SK-N-SH treated with all-trans-retinoic acid at 6 μM for 48 hours (cell line): ENCODE measurements around the gene ZNF300.

Source experiments
- PATZ1 ChIP-seq: fragments of 250-450 bp; sonication (Bioruptor Pico); IDR thresholded peaks from 2 replicates; pipeline ENCODE4 v1.8.0; 2020; ENCODE audit warnings: mild to moderate bottlenecking, moderate library complexity, borderline replicate concordance
- POU6F1 ChIP-seq: fragments of 250-450 bp; sonication (Bioruptor Pico); IDR thresholded peaks from 2 replicates; pipeline ENCODE4 v1.8.0; 2021; ENCODE audit warnings: low read depth, mild to moderate bottlenecking, moderate library complexity, borderline replicate concordance
- RARB ChIP-seq: fragments of 250-450 bp; sonication (Bioruptor Pico); IDR thresholded peaks from 2 replicates; pipeline ENCODE4 v1.8.0; 2021; ENCODE audit warnings: mild to moderate bottlenecking, moderate library complexity
- TSHZ2 ChIP-seq: fragments of 250-450 bp; sonication (Bioruptor Pico); IDR thresholded peaks from 2 replicates; pipeline ENCODE4 v1.5.0; 2020; ENCODE audit warnings: mild to moderate bottlenecking, moderate library complexity
- ZFP3 ChIP-seq: fragments of 250-450 bp; sonication (Bioruptor Pico); IDR thresholded peaks from 2 replicates; pipeline ENCODE4 v1.5.0; 2020; ENCODE audit warnings: mild to moderate bottlenecking, moderate library complexity
- ZFP30 ChIP-seq: fragments of 450-650 bp; formaldehyde crosslinking; IDR thresholded peaks from 2 replicates; pipeline ENCODE4 v1.5.0; 2022; ENCODE audit warnings: mild to moderate bottlenecking, moderate library complexity
- ZNF565 ChIP-seq: fragments of 450-650 bp; formaldehyde crosslinking; conservative IDR thresholded peaks from 2 replicates; pipeline ENCODE4 v1.5.0; 2020; ENCODE audit warnings: low read depth, mild to moderate bottlenecking, moderate library complexity
- ZNF70 ChIP-seq: fragments of 450-650 bp; formaldehyde crosslinking; IDR thresholded peaks from 2 replicates; pipeline ENCODE4 v1.5.0; 2020; ENCODE audit warnings: mild to moderate bottlenecking, moderate library complexity

GRCh38 chr5:150931368-150931965 lies 26.7 kb upstream of the ZNF300 start:
- TF ChIP-seq ZNF565 (CRISPR knock-in tag) (no peak), ZFP3 (CRISPR knock-in tag) (no peak), PATZ1 (CRISPR knock-in tag) (no peak), ZFP30 (CRISPR knock-in tag) (no peak), RARB (CRISPR knock-in tag) (no peak), ZNF70 (CRISPR knock-in tag) (no peak), POU6F1 (no peak), TSHZ2 (CRISPR knock-in tag) (no peak)
